ENCODE results near the gene STK35.

Gene STK35

DNA sequence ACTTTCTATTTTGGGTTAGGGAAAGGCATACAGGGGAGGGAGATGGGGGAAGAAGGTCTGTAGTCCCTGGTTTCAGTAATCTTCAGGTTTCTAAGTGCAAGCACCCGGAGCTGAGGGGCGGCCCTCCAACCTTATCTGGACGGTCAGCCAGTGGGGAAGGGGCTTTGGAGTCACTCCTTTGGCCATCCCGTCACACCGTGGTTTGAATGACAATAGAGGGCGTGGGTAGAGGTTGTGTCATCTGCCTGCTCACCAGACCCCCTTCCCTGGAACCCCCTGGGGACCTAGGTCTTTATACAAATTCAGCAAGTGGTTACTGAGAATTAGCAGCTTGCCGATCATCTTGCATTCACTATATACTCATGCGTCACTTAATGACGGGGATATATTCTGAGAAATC is 29.1 kb downstream of the STK35 start:
- DNase-seq: no peak
- peaks cover 39% of the 10 kb centered on the region for H3K79me1 ChIP-seq (replicated peaks; ENCODE audit: low read length, poor library complexity, severe bottlenecking)
- H2BK120ac ChIP-seq (ENCODE audit: low read depth, low read length): no peak overlapping the region
- H2BK15ac ChIP-seq (ENCODE audit: low read depth, poor library complexity, severe bottlenecking): no peak overlapping the region
- H3K4me2 ChIP-seq (ENCODE audit: low read length, poor library complexity, severe bottlenecking): no peak overlapping the region
- no peak overlapping the region for H2BK12ac ChIP-seq (ENCODE audit: low read length in 2 of 2)
- no peak overlapping the region for H2AK5ac ChIP-seq (ENCODE audit: low read length, severe bottlenecking)
- no peak overlapping the region for H4K8ac ChIP-seq (ENCODE audit: low read length)
- H2AFZ ChIP-seq (ENCODE audit: low read depth, low read length): no peak overlapping the region
- no peak overlapping the region for H3K23ac ChIP-seq (ENCODE audit: low read length in 2 of 2)
- H3K4me1 ChIP-seq (ENCODE audit: control insufficient read depth, insufficient read depth, low read depth, low read length): peaks cover 19% of the 10 kb centered on the region
- H3K4me3 ChIP-seq (ENCODE audit: insufficient read depth in 1 of 2, low read depth in 1 of 2, low read length in 2 of 2): no peak overlapping the region
- H3K4ac ChIP-seq (ENCODE audit: low read depth in 1 of 2, low read length in 2 of 2): no peak overlapping the region
- no peak overlapping the region for H3K27ac ChIP-seq (ENCODE audit: low read length, poor library complexity, severe bottlenecking)
- no peaks in the 10 kb centered on the region for H3K27me3 ChIP-seq (ENCODE audit: control insufficient read depth in 1 of 2, insufficient read depth in 1 of 2, low read length in 2 of 2)
- no peak overlapping the region for H3K18ac ChIP-seq (ENCODE audit: low read depth in 1 of 2, low read length in 2 of 2)
- H3K36me3 ChIP-seq (ENCODE audit: control insufficient read depth in 1 of 2, insufficient read depth in 2 of 2, low read depth in 1 of 2, low read length in 2 of 2): peaks cover 7 to 21% of the 10 kb centered on the region in 2 experiments
- no peak overlapping the region for H3K14ac ChIP-seq (ENCODE audit: low read length in 2 of 2)
- no peak overlapping the region for H2BK5ac ChIP-seq (ENCODE audit: low read depth, low read length, poor library complexity, severe bottlenecking)
- WGBS: 80% methylated on average over 9 of the region's 9 CpGs
- no peaks in the 10 kb centered on the region for H3K9me3 ChIP-seq (ENCODE audit: control insufficient read depth, low read length)
- H4K91ac ChIP-seq (ENCODE audit: low read length): no peak overlapping the region
- no peak overlapping the region for H3K9ac ChIP-seq (ENCODE audit: low read length)

DNA sequence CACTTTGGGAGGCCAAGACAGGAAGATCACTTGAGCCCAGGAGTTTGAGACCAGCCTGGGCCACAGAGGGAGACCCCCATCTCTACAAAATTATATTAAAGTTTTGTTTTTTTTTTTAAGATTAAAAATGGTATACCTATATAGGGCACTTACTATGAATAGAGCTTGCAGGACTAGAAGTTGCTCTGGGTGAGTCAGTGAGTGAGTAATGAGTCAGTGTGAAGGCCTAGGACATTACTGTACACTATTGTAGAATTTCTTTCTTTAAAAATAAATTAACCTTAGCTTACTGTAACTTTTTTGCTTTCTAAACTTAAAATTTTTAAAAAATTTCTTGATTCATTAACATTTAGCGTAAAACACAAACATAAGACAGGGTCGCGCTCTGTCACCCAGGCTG is 29.7 kb downstream of the STK35 start:
- Histone ChIP-seq H2BK15ac (ENCODE audit: low read depth, poor library complexity, severe bottlenecking) (no peak overlapping the region), H2AK5ac (ENCODE audit: low read length, severe bottlenecking) (no peak overlapping the region), H3K23ac (ENCODE audit: low read length in 2 of 2) (no peak overlapping the region), H4K91ac (ENCODE audit: low read length) (no peak overlapping the region), H3K4me1 (ENCODE audit: control insufficient read depth, insufficient read depth, low read depth, low read length) (peaks cover 19% of the 10 kb centered on the region), H2BK120ac (ENCODE audit: low read depth, low read length) (no peak overlapping the region), H2BK5ac (ENCODE audit: low read depth, low read length, poor library complexity, severe bottlenecking) (no peak overlapping the region), H3K4ac (ENCODE audit: low read depth in 1 of 2, low read length in 2 of 2) (no peak overlapping the region), H3K36me3 (ENCODE audit: control insufficient read depth in 1 of 2, insufficient read depth in 2 of 2, low read depth in 1 of 2, low read length in 2 of 2) (peaks cover 7 to 18% of the 10 kb centered on the region in 2 experiments), H3K4me2 (ENCODE audit: low read length, poor library complexity, severe bottlenecking) (no peak overlapping the region), H3K27ac (ENCODE audit: low read length, poor library complexity, severe bottlenecking) (no peak overlapping the region), H2AFZ (ENCODE audit: low read depth, low read length) (no peak overlapping the region), H3K4me3 (ENCODE audit: insufficient read depth in 1 of 2, low read depth in 1 of 2, low read length in 2 of 2) (no peak overlapping the region), H2BK12ac (ENCODE audit: low read length in 2 of 2) (no peak overlapping the region), H4K8ac (ENCODE audit: low read length) (no peak overlapping the region), H3K27me3 (ENCODE audit: control insufficient read depth in 1 of 2, insufficient read depth in 1 of 2, low read length in 2 of 2) (no peaks in the 10 kb centered on the region), H3K9ac (ENCODE audit: low read length) (no peak overlapping the region), H3K18ac (ENCODE audit: low read depth in 1 of 2, low read length in 2 of 2) (no peak overlapping the region), H3K79me1 (replicated peaks; ENCODE audit: low read length, poor library complexity, severe bottlenecking) (peaks cover 35% of the 10 kb centered on the region), H3K9me3 (ENCODE audit: control insufficient read depth, low read length) (no peaks in the 10 kb centered on the region), H3K14ac (ENCODE audit: low read length in 2 of 2) (no peak overlapping the region)
- WGBS: 92% methylated on average over 3 of the region's 3 CpGs
- peak; percentile 75 for DNase-seq

GRCh38 chr20:2132461-2132901 is 30.9 kb downstream of the STK35 start:
- H2BK120ac ChIP-seq (ENCODE audit: low read depth, low read length): no peak overlapping the region
- H3K4me2 ChIP-seq (ENCODE audit: low read length, poor library complexity, severe bottlenecking): no peak overlapping the region
- H2BK5ac ChIP-seq (ENCODE audit: low read depth, low read length, poor library complexity, severe bottlenecking): no peak overlapping the region
- no peaks in the 10 kb centered on the region for H3K27me3 ChIP-seq (ENCODE audit: control insufficient read depth in 1 of 2, insufficient read depth in 1 of 2, low read length in 2 of 2)
- H3K4me1 ChIP-seq (ENCODE audit: control insufficient read depth, insufficient read depth, low read depth, low read length): peaks cover 20% of the 10 kb centered on the region
- no peak overlapping the region for H2BK12ac ChIP-seq (ENCODE audit: low read length in 2 of 2)
- H4K91ac ChIP-seq (ENCODE audit: low read length): no peak overlapping the region
- peaks cover 7 to 19% of the 10 kb centered on the region in 2 experiments for H3K36me3 ChIP-seq (ENCODE audit: control insufficient read depth in 1 of 2, insufficient read depth in 2 of 2, low read depth in 1 of 2, low read length in 2 of 2)
- H3K4me3 ChIP-seq (ENCODE audit: insufficient read depth in 1 of 2, low read depth in 1 of 2, low read length in 2 of 2): no peak overlapping the region
- H4K8ac ChIP-seq (ENCODE audit: low read length): no peak overlapping the region
- no peak overlapping the region for H3K9ac ChIP-seq (ENCODE audit: low read length)
- no peak overlapping the region for H2AK5ac ChIP-seq (ENCODE audit: low read length, severe bottlenecking)
- H3K9me3 ChIP-seq (ENCODE audit: control insufficient read depth, low read length): no peaks in the 10 kb centered on the region
- peaks cover 40% of the 10 kb centered on the region for H3K79me1 ChIP-seq (replicated peaks; ENCODE audit: low read length, poor library complexity, severe bottlenecking)
- H3K23ac ChIP-seq (ENCODE audit: low read length in 2 of 2): no peak overlapping the region
- no peak overlapping the region for H3K4ac ChIP-seq (ENCODE audit: low read depth in 1 of 2, low read length in 2 of 2)
- WGBS: 100% methylated on average over 3 of the region's 3 CpGs
- no peak overlapping the region for H3K14ac ChIP-seq (ENCODE audit: low read length in 2 of 2)
- no peak overlapping the region for H3K18ac ChIP-seq (ENCODE audit: low read depth in 1 of 2, low read length in 2 of 2)
- no peak for DNase-seq
- no peak overlapping the region for H2BK15ac ChIP-seq (ENCODE audit: low read depth, poor library complexity, severe bottlenecking)
- H2AFZ ChIP-seq (ENCODE audit: low read depth, low read length): no peak overlapping the region
- no peak overlapping the region for H3K27ac ChIP-seq (ENCODE audit: low read length, poor library complexity, severe bottlenecking)

DNA sequence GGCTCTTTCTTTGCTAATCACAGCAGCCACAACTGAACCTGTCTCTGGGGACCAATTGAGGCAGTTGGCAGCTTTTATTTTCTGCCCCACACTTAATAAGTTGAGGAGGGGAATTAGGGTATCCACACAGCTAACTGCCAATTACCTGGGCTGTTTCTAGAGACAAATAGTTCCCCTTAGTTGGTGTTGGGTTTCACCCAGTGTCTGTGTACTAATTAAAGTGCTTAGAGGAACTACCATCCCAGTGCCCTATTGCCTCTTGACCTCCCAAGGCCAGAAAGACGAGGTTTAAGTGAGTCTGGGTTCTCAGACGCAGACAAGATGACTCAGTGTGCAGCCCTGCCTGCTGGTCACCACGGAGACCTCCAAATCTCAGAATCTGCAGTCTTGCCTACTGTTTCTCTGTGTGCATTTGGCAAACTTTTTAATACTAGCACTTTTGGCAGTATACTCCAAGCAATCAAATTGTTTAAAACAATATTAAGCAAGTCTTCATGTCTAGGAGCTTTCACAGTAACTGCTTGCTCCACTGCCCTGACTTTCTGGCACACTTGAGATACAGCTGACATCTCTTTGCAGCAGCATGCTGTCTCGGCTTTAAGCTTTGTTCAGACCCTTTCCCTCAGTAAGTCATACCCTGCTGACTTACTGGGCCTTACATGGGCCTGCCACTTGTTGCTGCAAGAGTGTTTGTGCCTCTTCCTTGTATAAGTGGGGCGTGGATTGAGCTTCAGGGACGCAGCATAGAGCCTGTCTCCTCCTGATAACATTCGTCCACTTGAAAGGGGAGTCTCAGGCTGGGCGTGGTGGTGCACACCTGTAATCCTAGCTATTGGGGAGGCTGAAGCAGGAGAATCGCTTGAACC is 31.9 kb downstream of the STK35 start:
- no peak overlapping the region for H3K27ac ChIP-seq (ENCODE audit: low read length, poor library complexity, severe bottlenecking)

More for the DNA sequence above, 31.9 kb downstream of the STK35 start:
- H3K36me3 ChIP-seq (ENCODE audit: control insufficient read depth in 1 of 2, insufficient read depth in 2 of 2, low read depth in 1 of 2, low read length in 2 of 2): peaks cover 0 to 14% of the 10 kb centered on the region in 2 experiments
- no peak overlapping the region for H4K8ac ChIP-seq (ENCODE audit: low read length)
- H3K4me3 ChIP-seq (ENCODE audit: insufficient read depth in 1 of 2, low read depth in 1 of 2, low read length in 2 of 2): no peak overlapping the region
- H3K9ac ChIP-seq (ENCODE audit: low read length): peak overlapping the region; percentile 43
- H2AK5ac ChIP-seq (ENCODE audit: low read length, severe bottlenecking): peak overlapping the region; percentile 49
- H3K4ac ChIP-seq (ENCODE audit: low read depth in 1 of 2, low read length in 2 of 2): no peak overlapping the region
- H3K18ac ChIP-seq (ENCODE audit: low read depth in 1 of 2, low read length in 2 of 2): peak overlapping the region in 1 of 2 experiments; percentile 61
- H2BK120ac ChIP-seq (ENCODE audit: low read depth, low read length): no peak overlapping the region
- H3K14ac ChIP-seq (ENCODE audit: low read length in 2 of 2): peak overlapping the region in 1 of 2 experiments; percentile 78
- no peak overlapping the region for H2BK15ac ChIP-seq (ENCODE audit: low read depth, poor library complexity, severe bottlenecking)
- peaks cover 39% of the 10 kb centered on the region for H3K79me1 ChIP-seq (replicated peaks; ENCODE audit: low read length, poor library complexity, severe bottlenecking)
- H3K23ac ChIP-seq (ENCODE audit: low read length in 2 of 2): peak overlapping the region in 1 of 2 experiments; percentile 17
- no peak overlapping the region for H4K91ac ChIP-seq (ENCODE audit: low read length)
- H2AFZ ChIP-seq (ENCODE audit: low read depth, low read length): no peak overlapping the region
- H3K9me3 ChIP-seq (ENCODE audit: control insufficient read depth, low read length): no peaks in the 10 kb centered on the region
- peak; percentile 90 for DNase-seq
- H3K27me3 ChIP-seq (ENCODE audit: control insufficient read depth in 1 of 2, insufficient read depth in 1 of 2, low read length in 2 of 2): no peaks in the 10 kb centered on the region
- peak overlapping the region in 1 of 2 experiments; percentile 65 for H2BK12ac ChIP-seq (ENCODE audit: low read length in 2 of 2)
- H2BK5ac ChIP-seq (ENCODE audit: low read depth, low read length, poor library complexity, severe bottlenecking): no peak overlapping the region
- H3K4me2 ChIP-seq (ENCODE audit: low read length, poor library complexity, severe bottlenecking): peak overlapping the region; percentile 19
- WGBS: 58% methylated on average over 9 of the region's 9 CpGs
- H3K4me1 ChIP-seq (ENCODE audit: control insufficient read depth, insufficient read depth, low read depth, low read length): peaks cover 22% of the 10 kb centered on the region
